Mesendoderm (in vitro differentiated cells): Measurements from ENCODE around the gene CFAP91.

Experiments
- DNase-seq: peaks from one replicate; pipeline ENCODE4 v3.0.0; 2013
- H2AK5ac ChIP-seq: 2 replicates; pipeline ENCODE4 v1.6.1; 2013; ENCODE audit warnings: low read length, inconsistent platforms
- H2BK120ac ChIP-seq: 2 replicates; pipeline ENCODE4 v1.6.1; 2013; ENCODE audit warnings: low read depth, mild to moderate bottlenecking, low read length, moderate library complexity, mixed read lengths
- H2BK15ac ChIP-seq: replicated peaks from 2 replicates; pipeline ENCODE4 v1.6.1; 2013; ENCODE audit warnings: low read depth, mild to moderate bottlenecking, moderate library complexity
- H2BK5ac ChIP-seq: 2 replicates; pipeline ENCODE4 v1.6.1; 2013; ENCODE audit warnings: low read length, inconsistent platforms
- H3K18ac ChIP-seq: 2 replicates; pipeline ENCODE4 v1.6.1; 2013; ENCODE audit warnings: mild to moderate bottlenecking, low read length, mixed read lengths
- H3K23ac ChIP-seq: one replicate; pipeline ENCODE4 v1.6.1; 2013; ENCODE audit warnings: low read length
- H3K27ac ChIP-seq: 2 replicates; pipeline ENCODE4 v1.5.1; 2013; ENCODE audit warnings: low read depth, mild to moderate bottlenecking, inconsistent platforms, low read length, moderate library complexity
- H3K27me3 ChIP-seq: 2 replicates; pipeline ENCODE4 v1.6.1; 2013; ENCODE audit warnings: low read length, control low read depth, mild to moderate bottlenecking, inconsistent platforms; ENCODE audit not compliant: insufficient read depth, poor library complexity
- H3K36me3 ChIP-seq: 2 replicates; pipeline ENCODE4 v1.6.1; 2013; ENCODE audit warnings: low read length, inconsistent platforms; ENCODE audit not compliant: control insufficient read depth, insufficient read depth
- H3K4ac ChIP-seq: one replicate; pipeline ENCODE4 v1.6.1; 2013; ENCODE audit warnings: low read depth, mild to moderate bottlenecking, low read length, moderate library complexity
- H3K4me1 ChIP-seq: 2 replicates; pipeline ENCODE4 v1.6.1; 2013; ENCODE audit warnings: low read depth, low read length, inconsistent platforms; ENCODE audit not compliant: control insufficient read depth
- H3K4me2 ChIP-seq: 2 replicates; pipeline ENCODE4 v1.6.1; 2013; ENCODE audit warnings: low read length
- H3K4me3 ChIP-seq: 2 replicates; pipeline ENCODE4 v1.5.1; 2013; ENCODE audit warnings: mild to moderate bottlenecking, low read length
- H3K56ac ChIP-seq: one replicate; pipeline ENCODE4 v1.6.1; 2013; ENCODE audit warnings: low read length
- H3K79me1 ChIP-seq: 2 replicates; pipeline ENCODE4 v1.6.1; 2013; ENCODE audit warnings: low read length, inconsistent platforms
- H3K79me2 ChIP-seq: 2 replicates; pipeline ENCODE4 v1.6.1; 2013; ENCODE audit warnings: mild to moderate bottlenecking, low read length; ENCODE audit not compliant: control insufficient read depth, insufficient read depth
- H3K9ac ChIP-seq: 2 replicates; pipeline ENCODE4 v1.6.1; 2013; ENCODE audit warnings: low read length, inconsistent platforms
- H4K5ac ChIP-seq: one replicate; pipeline ENCODE4 v1.6.1; 2013; ENCODE audit warnings: low read length
- H4K8ac ChIP-seq: one replicate; pipeline ENCODE4 v1.6.1; 2013; ENCODE audit warnings: low read depth, mild to moderate bottlenecking, control low read depth, low read length, moderate library complexity
- WGBS: extraction: QIAGEN DNeasy Blood & Tissue Kit; methylation state at CpG from one replicate; pipeline ENCODE4 v1.1.7; 2013; ENCODE audit warnings: low lambda C conversion rate, missing lambda C conversion rate; ENCODE audit not compliant: insufficient coverage; ENCODE audit errors: extremely low coverage; 5-methylcytosine and 5-hydroxymethylcytosine counted together

The CFAP91 gene

DNA sequence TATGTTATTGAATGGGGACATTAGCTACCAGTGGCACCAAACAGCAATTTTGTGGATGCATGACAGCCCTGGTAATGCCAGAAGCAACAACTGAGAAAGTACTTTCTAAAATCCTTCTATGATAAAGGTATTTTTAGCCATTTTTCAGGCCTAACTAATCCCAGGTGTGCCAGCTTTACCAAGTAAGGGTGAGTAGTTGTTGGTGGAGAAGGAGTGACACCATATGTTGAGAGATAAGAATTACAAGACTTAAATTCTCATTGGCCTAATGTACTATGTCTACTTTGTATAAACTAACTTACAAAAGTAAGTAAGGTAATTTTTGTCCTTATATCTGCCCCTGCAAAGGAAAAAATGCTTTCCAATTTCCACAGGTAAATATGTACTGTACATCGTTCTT lies 21.5 kb upstream of the CFAP91 start:
- H3K27me3 ChIP-seq, result no peaks in the 10 kb centered on the region
- H3K79me2 ChIP-seq, result peaks cover 5% of the 10 kb centered on the region
- H3K4me3 ChIP-seq, result no peak overlapping the region
- H3K79me1 ChIP-seq, result peaks cover 4% of the 10 kb centered on the region
- H2BK5ac ChIP-seq, result no peak overlapping the region
- no peak overlapping the region for H3K9ac ChIP-seq
- H3K36me3 ChIP-seq, result no peaks in the 10 kb centered on the region
- H2BK120ac ChIP-seq, result no peak overlapping the region
- DNase-seq, result peak; percentile 49
- H2BK15ac ChIP-seq, result no peak overlapping the region
- H3K4me2 ChIP-seq, result no peak overlapping the region
- no peak overlapping the region for H4K5ac ChIP-seq
- H3K4me1 ChIP-seq, result no peaks in the 10 kb centered on the region
- peak overlapping the region; percentile 39 for H4K8ac ChIP-seq
- H3K18ac ChIP-seq, result no peak overlapping the region
- H3K27ac ChIP-seq, result no peak overlapping the region
- no peak overlapping the region for H3K23ac ChIP-seq
- H2AK5ac ChIP-seq, result no peak overlapping the region
- no peak overlapping the region for H3K4ac ChIP-seq
- H3K56ac ChIP-seq, result no peak overlapping the region
- no CpG with 5 or more reads among the region's 1 CpG for WGBS

DNA sequence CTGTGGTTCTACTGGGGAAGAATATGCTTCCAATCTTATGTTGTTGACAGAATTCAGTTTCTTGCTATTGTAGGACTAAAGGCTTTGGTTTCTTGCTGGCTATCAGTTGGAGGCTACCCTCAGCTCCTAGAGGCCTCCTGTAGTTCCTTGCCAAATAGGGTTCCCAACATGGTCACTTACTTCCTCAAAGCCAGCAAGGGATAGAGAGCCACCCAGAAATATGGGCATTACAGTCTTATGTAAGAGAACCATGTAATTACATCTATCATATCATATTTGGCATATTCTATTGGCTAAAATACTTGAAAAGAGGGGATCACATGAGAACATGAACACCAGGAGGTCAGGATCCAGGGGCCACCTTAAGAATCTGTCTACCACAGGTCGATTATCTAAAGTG lies 19.4 kb upstream of the CFAP91 start:
- Histone ChIP-seq H3K56ac (no peak overlapping the region), H3K27ac (no peak overlapping the region), H2AK5ac (no peak overlapping the region), H3K79me2 (no peaks in the 10 kb centered on the region), H2BK120ac (no peak overlapping the region), H3K4me2 (no peak overlapping the region), H3K4me1 (no peaks in the 10 kb centered on the region), H3K27me3 (no peaks in the 10 kb centered on the region), H3K36me3 (no peaks in the 10 kb centered on the region), H2BK5ac (no peak overlapping the region), H3K18ac (no peak overlapping the region), H2BK15ac (no peak overlapping the region), H3K23ac (no peak overlapping the region), H4K8ac (no peak overlapping the region), H3K79me1 (no peaks in the 10 kb centered on the region), H4K5ac (no peak overlapping the region), H3K4me3 (no peak overlapping the region), H3K4ac (no peak overlapping the region), H3K9ac (no peak overlapping the region)
- no CpG with 5 or more reads among the region's 1 CpG for WGBS
- no peak for DNase-seq

DNA sequence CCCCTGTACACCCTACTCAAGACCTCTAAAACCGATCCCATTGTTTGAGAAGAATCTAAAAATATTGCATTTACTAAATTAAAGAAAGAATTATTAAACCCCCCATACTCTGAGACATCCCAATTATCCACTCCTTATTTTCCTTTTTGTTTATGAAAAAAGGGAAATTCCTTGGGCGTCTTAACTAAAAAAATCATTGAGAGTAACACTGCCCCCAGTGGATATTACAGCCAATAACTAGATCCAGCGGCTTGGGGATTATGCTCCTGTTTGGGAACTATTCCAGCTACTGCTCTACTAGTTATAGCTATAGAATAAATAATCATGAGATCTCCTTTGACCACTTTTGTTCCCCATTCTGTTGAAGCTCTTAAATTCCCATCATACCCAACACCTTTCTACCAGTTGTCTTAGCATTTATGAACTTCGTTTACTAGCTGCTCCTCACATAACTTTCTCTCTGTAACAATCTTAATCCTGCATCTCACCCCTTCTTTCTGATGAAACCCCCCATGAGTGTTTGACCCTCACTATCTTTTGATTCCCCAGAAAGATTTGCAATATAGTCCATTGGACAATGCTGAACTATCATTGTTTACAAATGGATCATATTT lies 12.7 kb upstream of the CFAP91 start:
- no peak overlapping the region for H3K9ac ChIP-seq
- no peak overlapping the region for H3K56ac ChIP-seq
- H3K79me1 ChIP-seq, result no peaks in the 10 kb centered on the region
- no peak overlapping the region for H2BK15ac ChIP-seq
- peak; percentile 30 for DNase-seq
- no peak overlapping the region for H3K4ac ChIP-seq
- H3K27me3 ChIP-seq, result no peaks in the 10 kb centered on the region
- no peak overlapping the region for H4K8ac ChIP-seq
- no peak overlapping the region for H3K18ac ChIP-seq
- no peak overlapping the region for H4K5ac ChIP-seq
- WGBS, result no CpG with 5 or more reads among the region's 4 CpGs
- no peak overlapping the region for H2BK120ac ChIP-seq
- H3K36me3 ChIP-seq, result no peaks in the 10 kb centered on the region
- no peak overlapping the region for H3K4me2 ChIP-seq
- H3K27ac ChIP-seq, result no peak overlapping the region
- no peak overlapping the region for H3K23ac ChIP-seq
- no peak overlapping the region for H3K4me3 ChIP-seq
- no peak overlapping the region for H2BK5ac ChIP-seq
- no peaks in the 10 kb centered on the region for H3K79me2 ChIP-seq
- H3K4me1 ChIP-seq, result no peaks in the 10 kb centered on the region
- no peak overlapping the region for H2AK5ac ChIP-seq

DNA sequence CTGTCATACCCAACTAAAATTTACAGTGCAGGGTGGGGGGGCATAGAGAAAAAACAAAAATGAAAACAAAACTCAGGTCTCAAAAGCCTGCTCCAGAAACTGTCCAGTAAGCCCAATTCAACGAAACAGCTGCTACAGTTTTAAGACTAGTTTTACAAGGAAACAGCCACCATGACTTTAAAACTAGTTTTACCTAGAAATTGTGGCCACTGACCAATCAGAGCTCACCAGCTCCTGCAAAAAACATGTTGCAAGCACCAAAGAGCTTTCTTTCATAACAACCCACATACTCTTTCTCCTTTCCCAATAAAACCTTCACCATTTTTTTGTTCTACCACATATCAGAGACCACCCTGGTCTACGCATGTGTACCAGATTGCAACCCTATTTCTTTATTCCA lies 7.3 kb upstream of the CFAP91 start:
- Histone ChIP-seq H3K4me2 (no peak overlapping the region), H3K23ac (no peak overlapping the region), H3K36me3 (no peaks in the 10 kb centered on the region), H4K8ac (no peak overlapping the region), H2BK15ac (no peak overlapping the region), H3K27ac (no peak overlapping the region), H3K4me1 (no peaks in the 10 kb centered on the region), H2BK120ac (no peak overlapping the region), H2AK5ac (no peak overlapping the region), H3K56ac (no peak overlapping the region), H3K79me2 (no peaks in the 10 kb centered on the region), H3K9ac (no peak overlapping the region), H3K4ac (no peak overlapping the region), H4K5ac (no peak overlapping the region), H3K18ac (no peak overlapping the region), H2BK5ac (no peak overlapping the region), H3K79me1 (no peaks in the 10 kb centered on the region), H3K4me3 (no peak overlapping the region), H3K27me3 (no peaks in the 10 kb centered on the region)
- no CpG with 5 or more reads among the region's 2 CpGs for WGBS
- peak; percentile 22 for DNase-seq

DNA sequence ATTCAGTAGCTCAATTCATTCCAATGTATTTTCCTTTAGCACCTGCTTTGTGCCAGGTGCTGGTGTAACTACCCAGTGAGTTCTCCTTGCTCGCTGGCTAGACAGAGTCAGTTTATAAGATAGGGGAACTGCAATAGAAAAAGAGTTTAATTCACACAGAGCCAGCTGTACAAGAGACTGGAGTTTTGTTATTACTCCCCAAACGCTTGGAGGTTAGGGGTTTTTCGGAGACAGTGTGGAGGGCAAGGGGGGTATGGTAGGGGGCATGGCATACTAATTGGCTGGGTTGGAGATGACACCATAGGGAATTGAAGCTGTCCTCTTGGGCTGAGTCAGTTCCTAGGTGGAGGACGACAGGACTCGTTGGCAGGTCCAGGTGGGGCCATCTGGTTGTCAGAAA lies 5.4 kb upstream of the CFAP91 start:
- Histone ChIP-seq H3K36me3 (no peaks in the 10 kb centered on the region), H3K27me3 (no peaks in the 10 kb centered on the region), H2BK120ac (no peak overlapping the region), H2AK5ac (no peak overlapping the region), H3K9ac (no peak overlapping the region), H4K8ac (no peak overlapping the region), H3K23ac (no peak overlapping the region), H3K4me3 (no peak overlapping the region), H3K56ac (no peak overlapping the region), H4K5ac (no peak overlapping the region), H3K4me2 (no peak overlapping the region), H2BK15ac (no peak overlapping the region), H3K27ac (no peak overlapping the region), H3K4me1 (peaks cover 1% of the 10 kb centered on the region), H2BK5ac (no peak overlapping the region), H3K79me2 (no peaks in the 10 kb centered on the region), H3K79me1 (no peaks in the 10 kb centered on the region), H3K18ac (no peak overlapping the region), H3K4ac (no peak overlapping the region)
- no CpG with 5 or more reads among the region's 5 CpGs for WGBS
- no peak for DNase-seq

DNA sequence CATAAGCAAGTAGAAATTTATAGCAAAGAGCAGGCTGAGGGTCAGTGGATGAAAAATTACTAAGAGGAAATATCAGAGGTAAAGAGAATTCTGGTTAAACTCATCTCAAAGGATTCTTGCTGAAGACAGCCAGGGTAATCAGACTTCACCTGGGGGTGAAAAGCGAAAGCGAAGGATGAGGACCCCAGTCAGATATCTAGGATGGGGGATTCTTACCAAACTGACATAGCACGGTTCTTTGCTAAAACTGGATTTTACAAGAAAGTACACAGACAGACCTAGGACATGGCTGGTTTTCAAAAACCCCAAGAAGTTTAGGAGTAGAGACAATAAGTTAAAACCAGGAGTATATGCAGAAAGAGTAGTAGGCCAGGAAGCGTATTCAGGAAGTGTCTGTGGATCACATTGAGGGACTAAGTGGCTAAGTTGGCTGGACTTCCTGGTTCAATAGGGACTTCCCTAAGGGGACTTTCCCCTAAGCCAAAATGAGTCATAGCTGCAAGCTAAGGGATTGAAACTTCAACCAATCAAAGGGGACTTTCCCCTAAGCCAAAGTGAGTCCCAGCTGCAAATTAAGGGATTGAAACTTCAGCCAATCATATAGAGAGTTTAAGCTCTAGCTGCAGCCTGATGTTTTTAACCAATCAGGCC lies 2.4 kb upstream of the CFAP91 start:
- Histone ChIP-seq H3K23ac (no peak overlapping the region), H2BK120ac (no peak overlapping the region), H2BK5ac (no peak overlapping the region), H3K79me1 (no peaks in the 10 kb centered on the region), H4K8ac (no peak overlapping the region), H3K27me3 (peaks cover 6% of the 10 kb centered on the region), H4K5ac (no peak overlapping the region), H3K36me3 (no peaks in the 10 kb centered on the region), H3K18ac (no peak overlapping the region), H3K4me2 (no peak overlapping the region), H3K4me1 (peaks cover 2% of the 10 kb centered on the region), H3K4me3 (no peak overlapping the region), H2BK15ac (no peak overlapping the region), H2AK5ac (no peak overlapping the region), H3K79me2 (no peaks in the 10 kb centered on the region), H3K9ac (no peak overlapping the region), H3K4ac (no peak overlapping the region), H3K56ac (no peak overlapping the region), H3K27ac (no peak overlapping the region)
- WGBS, result no CpG with 5 or more reads among the region's 4 CpGs
- no peak for DNase-seq
